GM21423 (cell line): ENCODE data around the gene MYCBP2.
"Not testable (repeated sequence)": the region's sequence is repeated elsewhere in the genome, so short reads cannot be mapped to it uniquely, and the experiment has no call there.

ENCODE experiments used
- ATAC-seq: cut with Tn5 transposase; IDR thresholded peaks from one replicate; pipeline ENCODE4 v1.9.1; 2021; ENCODE audit warnings: mild to moderate bottlenecking, moderate library complexity; ENCODE audit not compliant: unreplicated experiment

Gene MYCBP2

GRCh38 chr13:77222000-77222690 is 104.7 kb downstream of the MYCBP2 start:
- ATAC-seq: no peak

GRCh38 chr13:77219401-77219800 is 107.5 kb downstream of the MYCBP2 start:
- no peak for ATAC-seq

GRCh38 chr13:77218274-77218673 is 108.6 kb downstream of the MYCBP2 start:
- ATAC-seq: no peak

GRCh38 chr13:77215543-77215942 is 111.4 kb downstream of the MYCBP2 start:
- no peak for ATAC-seq

GRCh38 chr13:77213644-77214043 is 113.2 kb downstream of the MYCBP2 start:
- ATAC-seq: no peak

GRCh38 chr13:77207943-77208342 is 119.0 kb downstream of the MYCBP2 start:
- ATAC-seq: no peak

GRCh38 chr13:77198995-77199394 is 127.9 kb downstream of the MYCBP2 start:
- not testable (repeated sequence) for ATAC-seq

GRCh38 chr13:77196052-77196618 is 130.8 kb downstream of the MYCBP2 start:
- ATAC-seq: no peak

- no peak for ATAC-seq
Measured at GRCh38 chr13:77190349-77190958, 136.4 kb downstream of the MYCBP2 start.

- ATAC-seq: no peak
Measured at GRCh38 chr13:77185721-77186120, 141.2 kb downstream of the MYCBP2 start.

- ATAC-seq: peak; percentile 99
Measured at GRCh38 chr13:77184455-77184854, 142.4 kb downstream of the MYCBP2 start.

- no peak for ATAC-seq
Measured at GRCh38 chr13:77180011-77180410, 146.9 kb downstream of the MYCBP2 start.

- no peak for ATAC-seq
Measured at GRCh38 chr13:77177646-77178045, 149.2 kb downstream of the MYCBP2 start.

- ATAC-seq: no peak
Measured at GRCh38 chr13:77176350-77176749, 150.5 kb downstream of the MYCBP2 start.

GRCh38 chr13:77172650-77173049 is 154.2 kb downstream of the MYCBP2 start:
- no peak for ATAC-seq

- ATAC-seq: no peak
Measured at GRCh38 chr13:77171451-77171850, 155.4 kb downstream of the MYCBP2 start.

- ATAC-seq: no peak
Measured at GRCh38 chr13:77168237-77168636, 158.7 kb downstream of the MYCBP2 start.

- ATAC-seq: no peak
Measured at GRCh38 chr13:77150651-77151050, 176.2 kb downstream of the MYCBP2 start.

- no peak for ATAC-seq
Measured at GRCh38 chr13:77143431-77143830, 183.5 kb downstream of the MYCBP2 start.

- ATAC-seq: no peak
Measured at GRCh38 chr13:77139306-77139705, 187.6 kb downstream of the MYCBP2 start.

- ATAC-seq: no peak
Measured at GRCh38 chr13:77138813-77139212, 188.1 kb downstream of the MYCBP2 start.

GRCh38 chr13:77136902-77137420 is 189.9 kb downstream of the MYCBP2 start:
- ATAC-seq: no peak
